HepG2 (cell line): ENCODE data around the gene ANO4. TPM values are rescaled to one million over a fixed set of nuclear protein-coding genes. Genes with fewer than 3 reads are reported as not detected.
A peak's percentile ranks its signal among the peaks of the same experiment; 100 is the strongest.

Experiments used
- ATAC-seq: fragments of 200-7000 bp; cut with Tn5 transposase; 3 replicates; pipeline ENCODE4 v1.9.1; 2020; ENCODE audit warnings: mild to moderate bottlenecking, moderate library complexity
- BruUV-seq: library from RNA; stranded (reverse); fragments of 400-500 nt; replicated peaks from 2 replicates; lab custom pipeline; 2021; lab: Mats Ljungman, UMichigan
- CTCF ChIA-PET: fragments of 300-600 bp; formaldehyde crosslinking; extraction: SDS; loops from one replicate; lab custom pipeline; 2021; ENCODE audit warnings: low total read pairs, inconsistent platforms, low intra/inter-chr PET ratio; lab: Yijun Ruan, JAX
- POLR2A ChIA-PET: fragments of 350-600 bp; sonication (Branson Sonifier 250); formaldehyde crosslinking; loops from one replicate; lab custom pipeline; 2020; ENCODE audit warnings: antibody characterized with exemption, inconsistent platforms; lab: Yijun Ruan, JAX
- DNase-seq: peaks from one replicate; pipeline ENCODE4 v3.0.0-alpha.2; 2015; ENCODE audit warnings: low spot score
- FAIRE-seq: peaks from 3 replicates; lab custom pipeline; 2011; peaks lifted over from hg19 to GRCh38; lab: Jason Lieb, UNC
- H2AFZ ChIP-seq: one replicate; pipeline ENCODE4 v1.6.1; 2011; ENCODE audit warnings: low read length, inconsistent platforms
- H3K27ac ChIP-seq: fragments of 300-600 bp; 3 replicates; pipeline ENCODE4 v1.8.0; 2011; ENCODE audit warnings: mixed run types, mild to moderate bottlenecking, mixed read lengths, low read length, inconsistent platforms; ENCODE audit not compliant: insufficient read depth; ENCODE audit errors: extremely low read length
- H3K27me3 ChIP-seq, 2 experiments: fragments of 200-600 bp in 1 of 2; 2 replicates in 1 of 2; 3 replicates in 1 of 2; pipeline versions ENCODE4 v1.6.0 to v1.8.0; 2011; ENCODE audit warnings: low read length in 2 of 2, mild to moderate bottlenecking in 2 of 2, moderate library complexity in 2 of 2, inconsistent platforms in 1 of 2; ENCODE audit not compliant: insufficient read depth in 2 of 2, control insufficient read depth in 1 of 2
- H3K36me3 ChIP-seq, 2 experiments: fragments of 200-600 bp in 1 of 2; replicated peaks in 1 of 2; 2 replicates in 1 of 2; 3 replicates in 1 of 2; pipeline versions ENCODE4 v1.5.1 to v1.8.0; 2011; ENCODE audit warnings: low read length in 2 of 2, inconsistent platforms in 1 of 2; ENCODE audit not compliant: insufficient read depth in 2 of 2, control insufficient read depth in 1 of 2
- H3K4me1 ChIP-seq: 2 replicates; pipeline ENCODE4 v1.5.1; 2012; ENCODE audit warnings: low read length, inconsistent platforms; ENCODE audit not compliant: insufficient read depth
- H3K4me2 ChIP-seq: 2 replicates; pipeline ENCODE4 v1.6.0; 2011; ENCODE audit warnings: low read depth, low read length, inconsistent platforms
- H3K4me3 ChIP-seq, 3 experiments: fragments of 200-600 bp in 1 of 3; sonication (generic), shearing (Covaris generic) in 1 of 3; replicated peaks in 1 of 3; 2 replicates each; pipeline ENCODE4 v1.5.1; 2011 to 2016; ENCODE audit warnings: low read length in 3 of 3, inconsistent platforms in 2 of 3, low read depth in 2 of 3, mild to moderate bottlenecking in 2 of 3, control low read depth in 1 of 3, mixed read lengths in 1 of 3; ENCODE audit not compliant: insufficient read depth in 1 of 3
- H3K79me2 ChIP-seq: one replicate; pipeline ENCODE4 v1.6.1; 2011; ENCODE audit warnings: low read length, inconsistent platforms; ENCODE audit not compliant: insufficient read depth
- H3K9ac ChIP-seq: 2 replicates; pipeline ENCODE4 v1.6.0; 2011; ENCODE audit warnings: mild to moderate bottlenecking, low read depth, low read length, inconsistent platforms; ENCODE audit not compliant: insufficient read depth
- H3K9me3 ChIP-seq: 2 replicates; pipeline ENCODE4 v1.5.1; 2012; ENCODE audit warnings: mild to moderate bottlenecking, low read length
- H4K20me1 ChIP-seq: 2 replicates; pipeline ENCODE4 v1.6.0; 2011; ENCODE audit warnings: inconsistent platforms, mild to moderate bottlenecking, low read length, moderate library complexity; ENCODE audit not compliant: insufficient read depth
- AGO2 ChIP-seq: fragments of 200-400 bp; formaldehyde crosslinking; optimal IDR thresholded peaks from 2 replicates; pipeline ENCODE3; 2017; ENCODE audit warnings: mild to moderate bottlenecking, low read depth, low read length, moderate library complexity
- ETV5 ChIP-seq: IDR thresholded peaks from 2 replicates; pipeline ENCODE4 v1.6.1; 2018; ENCODE audit warnings: missing biosample characterization, missing genetic modification reagents, inconsistent platforms, borderline replicate concordance
- MAFF ChIP-seq: IDR thresholded peaks from 2 replicates; pipeline ENCODE4 v1.6.1; 2011; ENCODE audit warnings: low read depth, low read length, improper control_type of control experiment
- MAFK ChIP-seq, 2 experiments: IDR thresholded peaks in 1 of 2; conservative IDR thresholded peaks in 1 of 2; 2 replicates each; pipeline ENCODE4 v1.6.1; 2011; ENCODE audit warnings: improper control_type of control experiment in 2 of 2, low read length in 2 of 2
- NFE2 ChIP-seq: sonication (generic); formaldehyde crosslinking; IDR thresholded peaks from 2 replicates; pipeline ENCODE4 v1.4.0; 2020; ENCODE audit warnings: missing genetic modification reagents
- REXO4 ChIP-seq: sonication (generic); formaldehyde crosslinking; IDR thresholded peaks from 2 replicates; pipeline ENCODE4 v1.8.0; 2022; ENCODE audit warnings: missing genetic modification reagents, mild to moderate bottlenecking, borderline replicate concordance
- SKI ChIP-seq: fragments of 450-650 bp; IDR thresholded peaks from one replicate; pipeline ENCODE4 v1.6.1; 2018; ENCODE audit warnings: mild to moderate bottlenecking; ENCODE audit not compliant: partially characterized antibody
- TCF7L2 ChIP-seq: IDR thresholded peaks from 2 replicates; pipeline ENCODE4 v1.6.1; 2011; ENCODE audit warnings: mild to moderate bottlenecking, low read depth, low read length, moderate library complexity
- ZNF660 ChIP-seq: sonication (generic); formaldehyde crosslinking; IDR thresholded peaks from 2 replicates; pipeline ENCODE4 v1.5.1; 2020; ENCODE audit warnings: mild to moderate bottlenecking, low read depth, missing genetic modification reagents, borderline replicate concordance
- WGBS: methylation state at CpG from one replicate; pipeline ENCODE4 v1.1.6; 2017; ENCODE audit warnings: low lambda C conversion rate; 5-methylcytosine and 5-hydroxymethylcytosine counted together
- in situ Hi-C: cut with HindIII; loops from 2 replicates; pipeline ENCODE4 v1.10.0; 2017; ENCODE audit warnings: low pct_unique_long_range_greater_than_20kb; ENCODE audit not compliant: extremely low pct_ligation_motif_present
- intact Hi-C: fragments of 100-400 bp; cut with micrococcal nuclease; formaldehyde crosslinking; loops from one replicate; pipeline ENCODE4 v1.10.0; 2022; ENCODE audit not compliant: unreplicated experiment
- polyA plus RNA-seq, 8 experiments: library from polyadenylated mRNA; depleted of rRNA in 3 of 8; stranded (reverse) in 7 of 8; unstranded in 1 of 8; fragments of >200 nt; fragmentation: Illumina TruSeq in 4 of 8; extraction: Trizol in 4 of 8; gene quantifications; 2 replicates each; pipeline versions ENCODE4 v1.2.1 to v1.2.3, GENCODE V29; 2011 to 2016; ENCODE audit warnings: low read depth in 4 of 8, missing spikeins in 1 of 8, mixed read lengths in 1 of 8; ENCODE audit not compliant: insufficient read depth in 1 of 8
- total RNA-seq, 5 experiments: library from RNA; depleted of rRNA; stranded (reverse); fragments of >200 nt; fragmentation: Illumina TruSeq; extraction: Trizol; gene quantifications; 2 replicates each; pipeline ENCODE4 v1.2.3, GENCODE V29; 2016; ENCODE audit warnings: low read depth in 1 of 5
- TF ChIP-seq, protein P1 (sequence below): sonication (generic); formaldehyde crosslinking; IDR thresholded peaks from 2 replicates; pipeline ENCODE4 v1.8.0; 2022; ENCODE audit warnings: missing genetic modification reagents, mild to moderate bottlenecking, moderate library complexity, borderline replicate concordance

The ANO4 gene
- total and polyA plus RNA-seq, 2 of the 13 experiments (the other 11 are each of a cell fraction or from before 2014, with no cell fraction given) = not detected

DNA sequence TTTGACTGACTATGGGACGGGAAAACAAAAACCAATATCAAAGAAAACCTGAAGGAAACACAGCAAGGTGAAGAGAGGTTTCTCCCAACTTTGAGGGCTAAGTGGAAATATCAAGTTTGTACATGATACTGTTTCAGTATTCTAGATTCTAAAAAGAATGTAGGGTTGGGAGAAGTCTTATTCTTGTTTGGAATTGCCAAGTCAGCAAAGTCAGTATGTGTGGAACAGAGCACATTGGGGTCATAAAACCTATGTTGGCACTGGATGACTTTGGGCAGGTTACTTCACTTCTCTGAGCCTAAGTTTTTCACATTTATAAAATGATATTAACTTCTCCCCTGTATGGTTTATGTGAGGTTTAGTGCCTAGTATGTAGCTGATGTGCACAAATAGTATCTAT, 182.2 kb downstream of the ANO4 start:
- no peaks in the 10 kb centered on the region for H3K9me3 ChIP-seq
- no TSS peak for BruUV-seq
- H3K36me3 ChIP-seq = no peaks in the 10 kb centered on the region
- no peak for ATAC-seq
- intact Hi-C loops = no loop called here
- no peaks in the 10 kb centered on the region for H3K27me3 ChIP-seq
- H3K27ac ChIP-seq = no peak overlapping the region
- no peak for FAIRE-seq
- H2AFZ ChIP-seq = no peak overlapping the region
- no peaks in the 10 kb centered on the region for H4K20me1 ChIP-seq
- H3K79me2 ChIP-seq = no peaks in the 10 kb centered on the region
- no peak overlapping the region for H3K4me2 ChIP-seq
- DNase-seq = no peak
- ChIA-PET CTCF (no interaction called here), POLR2A (no interaction called here)
- H3K4me3 ChIP-seq = no peak overlapping the region
- 0% methylated on average over 1 of the region's 1 CpG for WGBS
- H3K9ac ChIP-seq = no peak overlapping the region
- peak; percentile 87 to 93 for TF ChIP-seq MAFK (conservative IDR thresholded peaks at IDR 0.05 in 1 of 2, IDR thresholded peaks at IDR 0.05 in 1 of 2; ENCODE audit: low read length in 2 of 2)
- peak; percentile 89 for TF ChIP-seq MAFF
- TF ChIP-seq, protein P1, sequence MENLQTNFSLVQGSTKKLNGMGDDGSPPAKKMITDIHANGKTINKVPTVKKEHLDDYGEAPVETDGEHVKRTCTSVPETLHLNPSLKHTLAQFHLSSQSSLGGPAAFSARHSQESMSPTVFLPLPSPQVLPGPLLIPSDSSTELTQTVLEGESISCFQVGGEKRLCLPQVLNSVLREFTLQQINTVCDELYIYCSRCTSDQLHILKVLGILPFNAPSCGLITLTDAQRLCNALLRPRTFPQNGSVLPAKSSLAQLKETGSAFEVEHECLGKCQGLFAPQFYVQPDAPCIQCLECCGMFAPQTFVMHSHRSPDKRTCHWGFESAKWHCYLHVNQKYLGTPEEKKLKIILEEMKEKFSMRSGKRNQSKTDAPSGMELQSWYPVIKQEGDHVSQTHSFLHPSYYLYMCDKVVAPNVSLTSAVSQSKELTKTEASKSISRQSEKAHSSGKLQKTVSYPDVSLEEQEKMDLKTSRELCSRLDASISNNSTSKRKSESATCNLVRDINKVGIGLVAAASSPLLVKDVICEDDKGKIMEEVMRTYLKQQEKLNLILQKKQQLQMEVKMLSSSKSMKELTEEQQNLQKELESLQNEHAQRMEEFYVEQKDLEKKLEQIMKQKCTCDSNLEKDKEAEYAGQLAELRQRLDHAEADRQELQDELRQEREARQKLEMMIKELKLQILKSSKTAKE (CRISPR knock-in tag) = no peak
- H3K4me1 ChIP-seq = no peaks in the 10 kb centered on the region
- in situ Hi-C loops = no loop called here

DNA sequence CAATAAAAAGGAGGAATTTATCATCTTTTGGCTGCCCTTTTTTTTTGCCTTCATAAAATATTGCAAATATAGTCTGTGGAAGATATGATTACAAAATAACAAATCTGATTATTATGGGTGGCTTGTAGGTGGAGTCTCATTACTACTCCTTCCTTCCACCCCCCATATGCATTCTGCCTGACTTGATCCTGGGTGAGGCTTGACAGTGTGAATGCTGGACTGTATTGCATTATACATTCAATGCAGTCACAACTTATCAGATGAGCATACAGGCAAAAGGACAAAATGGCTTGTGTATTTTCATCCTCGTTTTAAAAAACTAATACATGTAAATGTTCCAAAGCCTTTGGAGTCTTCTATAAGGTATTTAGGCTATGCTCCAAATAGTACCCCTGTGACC, 186.3 kb downstream of the ANO4 start:
- Histone ChIP-seq H3K9me3 (no peaks in the 10 kb centered on the region), H3K27ac (no peak overlapping the region), H3K79me2 (no peaks in the 10 kb centered on the region), H4K20me1 (no peaks in the 10 kb centered on the region), H3K36me3 (no peaks in the 10 kb centered on the region), H3K27me3 (no peaks in the 10 kb centered on the region), H3K4me2 (no peak overlapping the region), H3K4me1 (no peaks in the 10 kb centered on the region), H3K4me3 (no peak overlapping the region), H3K9ac (no peak overlapping the region), H2AFZ (no peak overlapping the region)
- TF ChIP-seq ZNF660 (CRISPR knock-in tag) (no peak), AGO2 (no peak), SKI (no peak), ETV5 (CRISPR knock-in tag) (no peak), TCF7L2 (no peak), REXO4 (CRISPR knock-in tag) (no peak), NFE2 (no peak)
- ATAC-seq = no peak
- CTCF ChIA-PET = no interaction called here
- DNase-seq = no peak
- POLR2A ChIA-PET = no interaction called here
- no TSS peak for BruUV-seq
- in situ Hi-C loops = no loop called here
- intact Hi-C loops = no loop called here
- no peak for FAIRE-seq
- WGBS = 0% methylated on average over 1 of the region's 1 CpG
